22Rv1 (cell line): Measurements from ENCODE around the gene SLC19A1.

Experiments
- H3K27ac ChIP-seq: fragments of 450-650 bp; 2 replicates; pipeline ENCODE4 v1.5.1; 2017
- CTCF ChIP-seq: fragments of 450-650 bp; IDR thresholded peaks from 2 replicates; pipeline ENCODE4 v1.5.1; 2017; ENCODE audit warnings: mild to moderate bottlenecking
- ZFX ChIP-seq: fragments of 450-650 bp; IDR thresholded peaks from 2 replicates; pipeline ENCODE4 v1.6.1; 2017; ENCODE audit warnings: antibody characterized with exemption, borderline replicate concordance

SLC19A1 gene

GRCh38 chr21:45471525-45472221 lies 70.6 kb downstream of the SLC19A1 start:
- H3K27ac ChIP-seq, result no peak overlapping the region
- TF ChIP-seq ZFX, result no peak
- TF ChIP-seq CTCF, result no peak

GRCh38 chr21:45470773-45471524 lies 71.3 kb downstream of the SLC19A1 start:
- TF ChIP-seq CTCF (no peak), ZFX (no peak)
- H3K27ac ChIP-seq, result no peak overlapping the region

- H3K27ac ChIP-seq, result no peak overlapping the region
- TF ChIP-seq ZFX (no peak), CTCF (no peak)
Observed at GRCh38 chr21:45470087-45470515, 72.1 kb downstream of the SLC19A1 start.

- TF ChIP-seq CTCF, result no peak
- TF ChIP-seq ZFX, result no peak
- H3K27ac ChIP-seq, result no peak overlapping the region
Observed at GRCh38 chr21:45469273-45470086, 72.8 kb downstream of the SLC19A1 start.

GRCh38 chr21:45468971-45469272 lies 73.3 kb downstream of the SLC19A1 start:
- TF ChIP-seq CTCF, result no peak
- no peak for TF ChIP-seq ZFX
- no peak overlapping the region for H3K27ac ChIP-seq

GRCh38 chr21:45468051-45468970 lies 73.9 kb downstream of the SLC19A1 start:
- H3K27ac ChIP-seq, result no peak overlapping the region
- no peak for TF ChIP-seq ZFX
- TF ChIP-seq CTCF, result no peak
